GM21367 (cell line): Measurements from ENCODE around the gene GSAP.

Source experiments
- ATAC-seq: cut with Tn5 transposase; IDR thresholded peaks from one replicate; pipeline ENCODE4 v1.9.1; 2021; ENCODE audit not compliant: unreplicated experiment

Gene GSAP

GRCh38 chr7:77441046-77441445 is 24.9 kb upstream of the GSAP start:
- ATAC-seq = no peak

- ATAC-seq = no peak
Observed at GRCh38 chr7:77439572-77439971, 23.4 kb upstream of the GSAP start.

GRCh38 chr7:77438131-77438530 is 22.0 kb upstream of the GSAP start:
- no peak for ATAC-seq

GRCh38 chr7:77434570-77435275 is 18.6 kb upstream of the GSAP start:
- ATAC-seq = no peak

- ATAC-seq = no peak
Observed at GRCh38 chr7:77433901-77434300, 17.8 kb upstream of the GSAP start.

GRCh38 chr7:77430927-77431326 is 14.8 kb upstream of the GSAP start:
- no peak for ATAC-seq

GRCh38 chr7:77428777-77429231 is 12.7 kb upstream of the GSAP start:
- ATAC-seq = no peak

GRCh38 chr7:77427996-77428603 is 12.0 kb upstream of the GSAP start:
- ATAC-seq = no peak

GRCh38 chr7:77426521-77427051 is 10.4 kb upstream of the GSAP start:
- no peak for ATAC-seq

- ATAC-seq = peak; percentile 65
Observed at GRCh38 chr7:77426052-77426404, 9.9 kb upstream of the GSAP start.

- ATAC-seq = no peak
Observed at GRCh38 chr7:77425101-77426051, 9.2 kb upstream of the GSAP start.

- no peak for ATAC-seq
Observed at GRCh38 chr7:77422500-77422899, 6.4 kb upstream of the GSAP start.

GRCh38 chr7:77420986-77421672 is 5.0 kb upstream of the GSAP start:
- no peak for ATAC-seq

GRCh38 chr7:77420438-77420837 is 4.3 kb upstream of the GSAP start:
- no peak for ATAC-seq

GRCh38 chr7:77419102-77419501 is 3.0 kb upstream of the GSAP start:
- ATAC-seq = no peak

GRCh38 chr7:77417801-77418200 is 1.7 kb upstream of the GSAP start:
- no peak for ATAC-seq

- no peak for ATAC-seq
Observed at GRCh38 chr7:77416621-77417371, 647 bp upstream of the GSAP start.

GRCh38 chr7:77415476-77415822 is 700 bp downstream of the GSAP start:
- peak; percentile 26 for ATAC-seq

GRCh38 chr7:77413861-77414424 is 2.2 kb downstream of the GSAP start:
- no peak for ATAC-seq

- no peak for ATAC-seq
Observed at GRCh38 chr7:77413128-77413527, 3.0 kb downstream of the GSAP start.
